DOHH2 (cell line): ENCODE results near the gene UBR7.

ENCODE experiments used
- EZH2phosphoT487 ChIP-seq: fragments of 200-600 bp; sonication (generic); IDR thresholded peaks from 2 replicates; pipeline ENCODE4 v1.6.1; 2017; ENCODE audit warnings: borderline replicate concordance, mild to moderate bottlenecking, antibody characterized with exemption, low read length, moderate library complexity, mixed read lengths
- TF ChIP-seq, protein P1 (sequence below): fragments of 200-600 bp; sonication (generic); IDR thresholded peaks from one replicate; pipeline ENCODE4 v1.5.1; 2014; ENCODE audit warnings: antibody characterized with exemption, mild to moderate bottlenecking, low read depth, low read length; ENCODE audit not compliant: poor library complexity, severe bottlenecking

DNA sequence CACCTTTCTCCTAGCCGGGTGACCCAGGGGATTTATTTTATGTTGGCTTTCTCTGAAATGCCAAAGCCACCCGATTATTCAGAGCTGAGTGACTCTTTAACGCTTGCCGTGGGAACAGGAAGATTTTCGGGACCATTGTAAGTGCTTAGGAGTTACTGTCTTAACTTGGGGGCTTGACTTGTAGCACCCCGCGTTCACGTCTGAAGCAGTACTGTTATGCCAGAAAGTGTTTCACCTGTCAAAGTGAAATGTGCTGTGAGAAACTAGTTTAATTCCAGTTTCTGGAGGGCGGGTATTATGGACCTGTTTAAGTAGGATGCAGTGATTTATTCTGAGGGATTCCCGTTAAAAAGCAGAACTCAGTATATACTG lies 21.7 kb upstream of the UBR7 start:
- TF ChIP-seq, protein P1, sequence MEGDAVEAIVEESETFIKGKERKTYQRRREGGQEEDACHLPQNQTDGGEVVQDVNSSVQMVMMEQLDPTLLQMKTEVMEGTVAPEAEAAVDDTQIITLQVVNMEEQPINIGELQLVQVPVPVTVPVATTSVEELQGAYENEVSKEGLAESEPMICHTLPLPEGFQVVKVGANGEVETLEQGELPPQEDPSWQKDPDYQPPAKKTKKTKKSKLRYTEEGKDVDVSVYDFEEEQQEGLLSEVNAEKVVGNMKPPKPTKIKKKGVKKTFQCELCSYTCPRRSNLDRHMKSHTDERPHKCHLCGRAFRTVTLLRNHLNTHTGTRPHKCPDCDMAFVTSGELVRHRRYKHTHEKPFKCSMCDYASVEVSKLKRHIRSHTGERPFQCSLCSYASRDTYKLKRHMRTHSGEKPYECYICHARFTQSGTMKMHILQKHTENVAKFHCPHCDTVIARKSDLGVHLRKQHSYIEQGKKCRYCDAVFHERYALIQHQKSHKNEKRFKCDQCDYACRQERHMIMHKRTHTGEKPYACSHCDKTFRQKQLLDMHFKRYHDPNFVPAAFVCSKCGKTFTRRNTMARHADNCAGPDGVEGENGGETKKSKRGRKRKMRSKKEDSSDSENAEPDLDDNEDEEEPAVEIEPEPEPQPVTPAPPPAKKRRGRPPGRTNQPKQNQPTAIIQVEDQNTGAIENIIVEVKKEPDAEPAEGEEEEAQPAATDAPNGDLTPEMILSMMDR: no peak
- TF ChIP-seq EZH2phosphoT487: no peak
